GM18505 (cell line): Measurements from ENCODE around the gene CHD9.

Experiments used
- ATAC-seq: cut with Tn5 transposase; IDR thresholded peaks from one replicate; pipeline ENCODE4 v1.9.1; 2021; ENCODE audit not compliant: unreplicated experiment
- POLR2A ChIP-seq: IDR thresholded peaks from 4 replicates; pipeline ENCODE4 v1.6.1; 2011; ENCODE audit warnings: borderline replicate concordance; ENCODE audit not compliant: insufficient read depth, insufficient read length; ENCODE audit errors: extremely low read depth

The CHD9 gene

DNA sequence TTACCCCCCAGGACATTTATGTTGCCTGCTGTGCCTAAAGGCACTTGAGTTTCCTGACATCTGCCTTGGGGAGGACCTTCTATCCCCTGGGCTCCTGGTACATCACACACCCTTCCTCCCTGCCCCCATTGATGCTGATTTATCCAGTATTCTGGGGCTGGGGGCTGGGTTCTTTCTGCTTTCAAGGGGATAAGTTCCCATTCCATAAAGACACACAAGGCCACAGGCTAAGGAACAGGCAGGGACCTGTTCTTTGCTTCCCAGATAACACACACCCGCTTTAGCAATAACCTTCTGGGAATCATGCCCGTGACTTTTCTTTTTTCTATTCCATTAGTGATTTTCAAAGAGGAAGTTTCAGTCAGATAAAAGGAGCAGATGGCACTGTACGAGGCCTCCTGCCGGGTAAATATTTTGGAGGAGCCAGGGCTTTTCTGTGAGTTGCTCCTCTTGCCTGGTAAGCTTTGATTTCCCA, 30.6 kb downstream of the CHD9 start:
- ATAC-seq = no peak
- no peak for TF ChIP-seq POLR2A

DNA sequence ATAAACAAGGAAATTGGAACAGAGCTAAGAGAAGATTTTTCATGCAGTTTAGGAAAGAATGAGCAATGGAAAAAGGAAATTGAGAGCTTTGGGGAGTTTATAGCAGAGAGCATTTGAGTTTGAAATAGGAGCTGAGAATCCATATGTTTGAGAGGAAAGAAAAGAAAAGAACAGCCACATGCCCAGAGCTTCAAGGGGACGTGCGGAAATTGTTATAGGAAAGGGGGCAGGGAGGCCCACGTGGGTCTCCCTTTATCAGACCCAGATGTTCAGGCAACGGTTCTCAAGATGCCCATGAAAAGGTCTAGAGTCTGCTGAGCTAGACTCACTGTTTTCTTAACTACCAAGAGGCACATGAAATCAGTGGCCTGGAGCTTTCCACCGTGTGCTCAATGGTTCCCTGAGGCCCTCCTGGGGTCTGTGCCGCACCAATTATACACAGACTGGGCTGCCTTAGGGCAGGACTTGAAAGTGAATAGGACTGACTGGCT, 31.2 kb downstream of the CHD9 start:
- TF ChIP-seq POLR2A = no peak
- ATAC-seq = no peak

DNA sequence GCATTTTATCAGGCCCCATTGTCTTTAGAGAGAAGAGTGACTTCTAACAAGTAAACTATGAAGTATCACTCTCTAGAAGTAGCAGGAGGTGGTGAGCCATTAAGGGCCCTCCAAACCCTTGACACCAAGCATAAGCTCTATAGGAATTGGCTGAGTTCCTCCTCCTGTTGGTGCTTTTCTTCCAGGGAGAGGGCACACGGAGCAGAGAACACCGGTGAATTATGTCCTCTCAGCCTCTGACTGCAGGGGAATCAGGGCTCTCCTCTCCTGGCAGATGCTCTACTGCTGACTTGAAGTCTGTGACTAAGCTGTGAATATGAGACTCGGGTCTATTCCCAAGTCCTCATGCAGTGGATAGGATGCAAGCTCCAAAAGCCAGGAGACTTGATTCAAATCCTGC, 32.3 kb downstream of the CHD9 start:
- TF ChIP-seq POLR2A = no peak
- no peak for ATAC-seq

DNA sequence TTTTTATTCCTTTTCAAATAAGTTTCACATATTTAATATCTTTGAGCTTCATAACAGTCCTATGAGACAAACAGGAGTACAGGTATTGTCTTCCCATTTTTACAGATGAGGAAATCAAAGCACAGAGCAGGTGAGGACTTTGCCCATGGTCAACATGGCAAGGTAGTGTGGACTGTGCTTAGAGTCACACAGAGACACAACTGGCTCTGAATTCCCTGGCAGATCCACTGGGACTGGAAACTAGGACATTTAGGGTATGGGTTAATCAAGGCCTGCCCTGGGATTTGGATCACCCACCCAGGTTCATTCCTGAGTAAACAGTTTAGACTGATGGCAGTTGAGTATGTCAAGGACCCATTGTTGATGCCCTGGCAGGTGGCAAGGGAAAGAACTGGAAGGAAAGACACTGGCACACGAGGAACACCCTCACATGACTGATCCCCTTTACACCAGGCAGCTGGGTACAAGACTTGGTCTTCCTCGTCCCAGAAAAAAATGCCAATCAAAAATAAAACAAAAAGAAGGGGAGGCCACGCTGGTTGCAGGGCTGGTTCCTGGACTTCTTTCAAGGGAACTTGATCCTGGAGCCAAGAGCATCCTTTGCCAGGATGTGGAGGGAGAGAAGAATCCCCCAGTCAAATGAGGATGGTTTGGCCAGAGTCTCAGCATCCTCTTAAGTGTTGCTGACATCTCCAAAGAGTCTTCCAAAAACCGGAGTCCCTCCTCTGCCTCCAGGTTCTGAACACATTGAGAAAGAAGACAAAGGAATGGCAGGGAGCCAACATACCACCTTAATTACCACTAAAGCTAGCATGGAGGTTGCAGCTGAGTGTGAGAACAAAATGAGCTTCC, 34.9 kb downstream of the CHD9 start:
- no peak for TF ChIP-seq POLR2A
- no peak for ATAC-seq

DNA sequence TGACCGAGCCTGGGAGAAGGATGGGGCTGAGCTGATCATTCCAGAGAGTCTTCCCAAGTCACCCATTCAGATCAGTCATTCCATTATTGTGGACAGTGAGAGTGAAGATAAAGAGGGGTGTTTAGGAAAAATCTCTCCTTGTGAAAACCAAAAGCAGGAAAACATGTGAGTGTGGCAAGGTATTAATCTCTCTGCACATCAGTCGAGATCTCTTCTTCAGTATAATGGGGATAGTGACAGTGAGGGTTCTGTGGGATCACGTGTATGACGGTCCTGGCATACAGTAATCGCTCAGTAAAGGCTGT, 35.4 kb downstream of the CHD9 start:
- no peak for TF ChIP-seq POLR2A

DNA sequence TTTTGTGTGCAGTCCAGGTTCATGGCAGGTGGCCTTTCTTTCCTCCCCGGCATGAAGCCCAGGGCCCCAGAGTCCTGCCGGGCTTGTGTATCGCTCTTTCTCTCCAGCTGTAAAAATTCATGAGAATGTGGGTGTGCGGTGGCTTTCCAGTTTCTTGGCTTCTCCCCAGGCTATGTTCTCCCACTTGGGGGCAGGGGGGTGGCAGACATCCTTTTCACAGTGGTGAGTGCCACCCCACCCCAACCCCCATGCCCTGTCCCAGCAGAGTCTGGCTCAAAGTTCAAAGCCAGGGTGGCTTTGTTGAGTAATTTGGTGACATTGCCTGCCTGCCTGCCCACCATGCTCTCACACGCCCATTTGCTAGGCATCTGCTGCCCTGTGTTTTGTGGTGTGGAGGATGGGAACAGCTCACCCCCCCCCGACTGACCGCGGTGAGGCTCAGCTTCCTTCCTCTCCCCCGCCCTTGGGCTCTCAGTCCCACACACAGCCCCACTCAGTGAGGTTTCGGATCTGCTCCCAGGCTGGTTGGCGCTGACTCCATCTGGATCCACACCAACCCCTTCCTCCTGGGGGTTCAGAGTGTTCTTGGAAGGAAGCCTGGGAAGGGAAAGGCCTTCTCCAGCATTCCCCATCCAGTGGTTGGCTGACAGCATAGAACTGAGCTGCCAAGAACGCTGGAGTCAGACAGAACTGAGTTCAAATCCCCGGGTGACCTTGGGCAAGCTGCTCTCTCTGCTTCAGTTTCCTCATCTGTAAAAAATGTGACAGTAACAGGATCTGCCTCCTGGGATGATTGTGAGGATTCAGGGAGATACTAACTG, 36.0 kb downstream of the CHD9 start:
- peak; percentile 30 for TF ChIP-seq POLR2A
- ATAC-seq = peak; percentile 42

More for the DNA sequence above, 35.4 kb downstream of the CHD9 start:
- ATAC-seq = no peak

DNA sequence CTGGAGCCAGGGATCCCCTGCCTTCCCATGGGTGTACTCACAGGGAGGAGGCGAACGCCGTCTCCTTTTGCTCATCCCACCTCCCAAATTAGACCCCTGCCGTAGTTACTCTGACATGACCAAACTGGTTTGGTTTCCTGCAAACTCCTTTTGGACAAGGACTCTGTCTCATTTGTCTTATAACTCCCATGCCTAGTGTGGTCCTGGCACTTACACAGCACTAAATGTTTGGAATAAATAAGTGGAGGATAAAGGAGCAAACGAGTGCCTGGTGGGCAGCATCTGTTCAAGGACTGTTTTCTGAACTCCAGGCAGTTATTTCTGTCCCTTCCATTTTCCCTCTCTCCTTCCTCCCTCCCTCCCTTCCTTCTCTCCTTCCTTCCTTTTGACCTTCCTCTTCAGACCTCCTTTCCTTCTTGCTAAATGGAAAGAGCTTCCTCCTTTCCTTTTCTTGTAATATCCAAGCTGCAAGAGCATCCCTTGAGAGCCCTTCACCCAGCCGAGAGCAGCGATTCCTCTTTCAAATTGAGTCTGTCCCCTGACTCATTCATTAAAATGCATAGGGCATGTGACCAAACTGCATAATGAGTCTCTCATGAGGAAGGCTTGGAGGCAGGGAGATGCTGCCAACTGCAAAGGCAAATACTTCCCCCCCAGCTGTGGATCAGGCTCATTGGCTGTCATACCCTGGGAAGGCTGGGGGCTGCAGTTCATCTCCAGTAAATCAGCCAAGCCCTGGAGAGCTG, 36.8 kb downstream of the CHD9 start:
- TF ChIP-seq POLR2A = no peak
- peak; percentile 54 for ATAC-seq

DNA sequence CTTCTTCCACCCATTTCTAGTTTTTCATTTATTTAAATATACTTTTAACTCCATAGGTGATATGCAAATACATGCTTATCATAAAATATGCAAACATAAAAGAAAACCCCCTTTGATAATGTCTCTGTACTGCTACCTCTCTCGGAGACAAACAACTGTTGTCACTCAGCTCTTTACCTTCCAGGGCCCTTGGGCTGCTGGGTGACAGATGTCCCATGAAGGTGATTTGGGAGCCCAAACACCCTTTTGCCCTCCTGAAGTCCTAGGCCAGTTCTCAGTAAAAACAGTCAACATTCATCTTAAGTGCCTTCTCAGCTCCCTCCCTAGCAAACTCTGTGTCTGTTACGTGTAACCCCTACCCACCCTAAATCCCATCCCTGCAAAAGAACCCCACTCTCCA, 37.5 kb downstream of the CHD9 start:
- no peak for TF ChIP-seq POLR2A
- ATAC-seq = no peak

DNA sequence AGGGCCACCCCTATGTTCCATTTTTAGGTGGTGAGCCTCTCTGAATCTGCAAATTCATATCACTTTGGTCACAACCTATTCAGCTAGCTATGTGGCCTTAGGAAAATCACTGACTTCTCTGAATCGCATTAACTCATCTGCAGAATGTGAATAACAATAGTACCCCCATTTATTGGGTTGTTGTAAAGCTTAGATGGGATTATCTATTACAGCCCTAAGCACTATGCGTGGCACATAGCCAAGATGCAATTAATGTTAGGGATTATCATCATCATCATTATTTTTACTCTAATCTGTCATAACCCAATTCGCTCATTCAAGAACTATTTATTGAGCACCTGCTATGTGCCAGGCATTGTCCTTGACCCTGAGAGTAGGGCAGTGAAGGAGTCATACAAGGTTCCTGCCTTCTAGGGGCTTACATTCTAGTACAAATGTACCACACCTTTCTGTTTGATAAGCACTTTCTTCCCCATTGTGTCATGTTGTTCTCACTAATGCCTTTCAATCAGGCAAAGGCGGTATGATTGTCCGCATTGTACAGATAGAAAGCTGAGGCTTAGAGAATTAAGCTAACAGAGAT, 38.5 kb downstream of the CHD9 start:
- ATAC-seq = no peak
- no peak for TF ChIP-seq POLR2A

DNA sequence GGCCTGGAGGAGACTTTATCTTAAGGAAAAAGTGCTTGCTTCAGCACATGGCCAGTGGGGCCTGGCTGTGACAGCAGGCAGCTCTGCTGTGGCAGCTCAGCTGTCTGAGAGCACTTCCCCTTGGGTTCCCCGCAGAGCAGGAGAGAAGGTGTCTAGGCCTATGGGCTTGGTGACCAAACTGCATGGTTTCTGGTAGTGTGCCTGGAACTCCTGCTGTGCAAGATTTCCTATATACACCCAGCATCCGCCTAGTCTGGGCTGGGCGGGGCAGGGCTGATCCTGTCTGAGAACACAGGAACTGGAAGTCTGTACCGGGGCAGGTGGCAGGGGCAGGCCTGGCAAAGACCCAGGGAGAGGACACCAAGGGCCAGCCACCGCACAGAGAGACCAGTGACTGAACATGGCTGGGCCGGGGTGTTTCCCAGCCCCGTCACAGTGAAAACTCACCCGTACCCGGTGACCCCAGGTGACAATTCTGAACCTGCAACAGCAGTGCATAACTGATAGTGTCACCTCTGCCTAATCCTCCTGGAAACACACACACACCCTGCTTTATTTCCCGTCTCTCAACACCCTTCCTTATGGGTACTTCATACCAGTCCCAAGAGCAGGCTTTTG, 39.3 kb downstream of the CHD9 start:
- peak; percentile 47 for ATAC-seq
- TF ChIP-seq POLR2A = peak; percentile 30

DNA sequence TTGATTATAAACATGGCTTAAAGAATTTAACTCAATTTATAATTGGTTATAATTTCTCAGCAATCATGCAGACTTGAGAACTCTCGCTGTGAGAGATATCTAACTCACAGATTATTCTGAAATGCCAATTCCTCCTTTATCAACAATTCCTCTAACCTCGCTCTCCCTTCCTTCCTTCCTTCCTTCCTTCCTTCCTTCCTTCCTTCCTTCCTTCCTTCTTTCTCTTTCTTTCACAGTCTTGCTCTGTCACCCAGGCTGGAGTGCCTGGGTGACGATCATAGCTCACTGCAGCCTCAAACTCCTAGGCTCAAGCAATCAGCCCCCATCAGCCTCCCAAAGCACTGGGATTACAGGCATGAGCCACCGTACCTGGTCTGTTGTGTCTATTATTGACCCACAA, 42.4 kb downstream of the CHD9 start:
- no peak for ATAC-seq
- no peak for TF ChIP-seq POLR2A

DNA sequence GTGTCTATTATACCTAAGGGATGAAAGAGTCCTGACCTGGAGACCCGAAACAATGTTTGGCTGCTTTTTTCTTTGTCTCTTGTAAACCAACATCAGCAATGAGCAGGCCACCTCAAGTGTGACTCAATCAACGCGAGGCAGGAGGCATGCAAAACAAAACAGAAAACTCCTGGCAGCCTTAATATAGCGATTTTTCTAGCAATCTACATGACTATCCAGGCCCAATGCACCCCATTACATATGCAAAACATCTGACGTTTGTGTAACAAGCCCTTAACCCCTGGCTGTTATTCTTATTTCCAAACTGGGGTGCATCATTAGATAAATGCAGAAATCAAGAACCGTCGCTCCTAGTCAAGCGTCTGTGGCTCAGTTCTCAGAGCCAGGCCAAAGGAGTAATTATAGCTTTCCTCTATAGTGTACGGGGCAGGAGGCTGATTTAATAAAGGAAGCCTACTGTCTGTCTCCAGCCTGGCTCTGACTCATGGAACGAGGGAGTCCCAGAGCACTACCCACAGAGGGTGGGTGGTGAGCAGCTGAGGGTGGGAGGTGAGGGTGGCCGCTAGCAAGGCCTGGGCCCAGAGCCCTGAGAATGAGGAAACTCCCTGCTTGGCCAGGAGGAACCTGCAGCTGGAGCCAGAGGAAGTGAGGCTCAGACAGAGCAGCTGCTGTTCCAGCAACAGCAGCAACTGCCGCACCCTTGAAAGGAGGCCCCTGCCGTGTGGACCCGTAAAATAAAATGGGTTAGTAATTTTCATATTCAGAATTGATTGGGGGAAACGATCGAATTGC, 43.9 kb downstream of the CHD9 start:
- peak; percentile 62 for ATAC-seq
- peak; percentile 72 for TF ChIP-seq POLR2A
